ENCODE data around the gene TECPR2. TPM values are rescaled to one million over a fixed set of nuclear protein-coding genes. Genes with fewer than 3 reads are reported as not detected.
A peak's percentile ranks its signal among the peaks of the same experiment; 100 is the strongest.
"Not testable (repeated sequence)": the region's sequence is repeated elsewhere in the genome, so short reads cannot be mapped to it uniquely, and the experiment has no call there.

TECPR2 gene
- 10 to 100 TPM; 10.3 to 14.1 (median 13.2) TPM for polyA plus RNA-seq (ENCODE audit: insufficient read length in 10 of 10)
- long read RNA-seq, donor 1, partial matches to known transcripts: 0 of 1 reads
- long read RNA-seq, donor 1, other reads (novel, unspliced or antisense): 0 of 1 reads
- long read RNA-seq, donor 2: 0 reads
- long read RNA-seq, donor 3: 0 reads
- long read RNA-seq, donor 4, partial matches to known transcripts: 18 of 18 reads
- long read RNA-seq, donor 4, other reads (novel, unspliced or antisense): 0 of 18 reads
- long read RNA-seq, donor 5, partial matches to known transcripts: 10 of 11 reads
- long read RNA-seq, donor 5, other reads (novel, unspliced or antisense): 0 of 11 reads
- long read RNA-seq, donor 6, partial matches to known transcripts: 41 of 42 reads
- long read RNA-seq, donor 6, other reads (novel, unspliced or antisense): 0 of 42 reads
- long read RNA-seq, donor 7, partial matches to known transcripts: 0 of 10 reads
- long read RNA-seq, donor 7, other reads (novel, unspliced or antisense): 9 of 10 reads
- long read RNA-seq, donor 8: 0 reads
- long read RNA-seq, donor 9: 0 reads

- DNase-seq: peak; percentile 94 to 98 (median 96)
These were observed at the start of gene TECPR2, which contains the start of gene CINP for GRCh38 chr14:102362545-102363181. Gene TECPR2 (plus strand): TSS chr14:102362941. CDS start chr14:102376722, 13,781 bp downstream. Gene CINP (minus strand): TSS chr14:102362890. CDS start chr14:102362851, 39 bp downstream.

- DNase-seq: peak; percentile 76 to 95 (median 86)
These were observed 48.3 kb upstream of the TECPR2 start for GRCh38 chr14:102314242-102315011.

- no peak for DNase-seq
These were observed 47.6 kb upstream of the TECPR2 start for GRCh38 chr14:102315121-102315520.

- peak in 2 of 3 donors; percentile 69 to 84 for DNase-seq
These were observed 46.4 kb upstream of the TECPR2 start for GRCh38 chr14:102316338-102316742.

- DNase-seq: peak; percentile 91 to 96 (median 94)
These were observed 45.8 kb upstream of the TECPR2 start for GRCh38 chr14:102316743-102317563.

- DNase-seq: peak; percentile 42 to 59 (median 45)
These were observed 45.0 kb upstream of the TECPR2 start for GRCh38 chr14:102317564-102318248.

- peak in 1 of 3 donors; percentile 39 for DNase-seq
These were observed 43.9 kb upstream of the TECPR2 start for GRCh38 chr14:102318781-102319276.

GRCh38 chr14:102319351-102320032 is 43.2 kb upstream of the TECPR2 start, which contains the start of gene ZNF839:
Gene ZNF839 (plus strand): TSS chr14:102319746. CDS start chr14:102319766, 20 bp downstream.
- DNase-seq: peak; percentile 90 to 96 (median 94)

- DNase-seq: peak in 2 of 3 donors; percentile 55 to 79
These were observed 42.6 kb upstream of the TECPR2 start for GRCh38 chr14:102320033-102320660.

GRCh38 chr14:102320671-102321455 is 41.9 kb upstream of the TECPR2 start:
- no peak for DNase-seq

- DNase-seq: no peak
These were observed 41.0 kb upstream of the TECPR2 start for GRCh38 chr14:102321456-102322422.

GRCh38 chr14:102323102-102323501 is 39.6 kb upstream of the TECPR2 start:
- no peak for DNase-seq

GRCh38 chr14:102325791-102326345 is 36.9 kb upstream of the TECPR2 start:
- no peak for DNase-seq

- DNase-seq: no peak
These were observed 36.2 kb upstream of the TECPR2 start for GRCh38 chr14:102326583-102326982.

GRCh38 chr14:102329381-102329780 is 33.4 kb upstream of the TECPR2 start:
- not testable (repeated sequence) for DNase-seq

GRCh38 chr14:102330806-102331205 is 31.9 kb upstream of the TECPR2 start:
- no peak for DNase-seq

All from muscle of back (tissue), 13 donors.